GM10266 (cell line): Measurements from ENCODE around the gene ABLIM1.

Source experiments
- DNase-seq: peaks from one replicate; pipeline ENCODE4 v3.0.0; 2012; ENCODE audit errors: extremely low spot score
- TF ChIP-seq, protein P1 (sequence below): IDR thresholded peaks from 2 replicates; pipeline ENCODE4 v1.5.1; 2012; ENCODE audit warnings: mild to moderate bottlenecking, low read depth; ENCODE audit not compliant: control insufficient read depth, insufficient read depth; ENCODE audit errors: missing control alignments

The ABLIM1 gene

GRCh38 chr10:114541081-114541796 is 116.8 kb downstream of the ABLIM1 start:
- TF ChIP-seq, protein P1, sequence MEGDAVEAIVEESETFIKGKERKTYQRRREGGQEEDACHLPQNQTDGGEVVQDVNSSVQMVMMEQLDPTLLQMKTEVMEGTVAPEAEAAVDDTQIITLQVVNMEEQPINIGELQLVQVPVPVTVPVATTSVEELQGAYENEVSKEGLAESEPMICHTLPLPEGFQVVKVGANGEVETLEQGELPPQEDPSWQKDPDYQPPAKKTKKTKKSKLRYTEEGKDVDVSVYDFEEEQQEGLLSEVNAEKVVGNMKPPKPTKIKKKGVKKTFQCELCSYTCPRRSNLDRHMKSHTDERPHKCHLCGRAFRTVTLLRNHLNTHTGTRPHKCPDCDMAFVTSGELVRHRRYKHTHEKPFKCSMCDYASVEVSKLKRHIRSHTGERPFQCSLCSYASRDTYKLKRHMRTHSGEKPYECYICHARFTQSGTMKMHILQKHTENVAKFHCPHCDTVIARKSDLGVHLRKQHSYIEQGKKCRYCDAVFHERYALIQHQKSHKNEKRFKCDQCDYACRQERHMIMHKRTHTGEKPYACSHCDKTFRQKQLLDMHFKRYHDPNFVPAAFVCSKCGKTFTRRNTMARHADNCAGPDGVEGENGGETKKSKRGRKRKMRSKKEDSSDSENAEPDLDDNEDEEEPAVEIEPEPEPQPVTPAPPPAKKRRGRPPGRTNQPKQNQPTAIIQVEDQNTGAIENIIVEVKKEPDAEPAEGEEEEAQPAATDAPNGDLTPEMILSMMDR, result no peak
- peak; percentile 55 for DNase-seq

- DNase-seq, result no peak
- TF ChIP-seq, protein P1, result no peak
Measured at GRCh38 chr10:114540236-114540635, 117.8 kb downstream of the ABLIM1 start.

DNA sequence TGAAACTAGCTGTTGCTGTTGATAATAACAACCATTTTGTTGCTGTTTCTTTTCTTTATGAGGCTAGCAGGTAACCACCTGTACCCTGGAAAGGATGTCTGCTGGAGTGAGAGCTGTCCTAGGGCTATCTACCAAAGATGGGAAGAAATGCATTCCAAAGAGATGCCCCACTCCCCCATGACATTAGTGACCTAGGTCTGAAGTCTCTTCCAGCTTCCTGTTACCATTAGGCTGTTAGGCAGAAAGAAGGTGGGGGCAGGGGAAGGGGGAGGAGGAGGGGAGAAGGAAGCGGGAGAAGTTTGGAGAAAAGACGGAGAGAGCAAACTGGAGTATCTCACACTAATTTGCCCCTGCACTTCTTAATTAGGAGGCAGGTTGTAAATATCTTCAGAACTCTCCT is 118.5 kb downstream of the ABLIM1 start:
- TF ChIP-seq, protein P1, result no peak
- DNase-seq, result no peak

DNA sequence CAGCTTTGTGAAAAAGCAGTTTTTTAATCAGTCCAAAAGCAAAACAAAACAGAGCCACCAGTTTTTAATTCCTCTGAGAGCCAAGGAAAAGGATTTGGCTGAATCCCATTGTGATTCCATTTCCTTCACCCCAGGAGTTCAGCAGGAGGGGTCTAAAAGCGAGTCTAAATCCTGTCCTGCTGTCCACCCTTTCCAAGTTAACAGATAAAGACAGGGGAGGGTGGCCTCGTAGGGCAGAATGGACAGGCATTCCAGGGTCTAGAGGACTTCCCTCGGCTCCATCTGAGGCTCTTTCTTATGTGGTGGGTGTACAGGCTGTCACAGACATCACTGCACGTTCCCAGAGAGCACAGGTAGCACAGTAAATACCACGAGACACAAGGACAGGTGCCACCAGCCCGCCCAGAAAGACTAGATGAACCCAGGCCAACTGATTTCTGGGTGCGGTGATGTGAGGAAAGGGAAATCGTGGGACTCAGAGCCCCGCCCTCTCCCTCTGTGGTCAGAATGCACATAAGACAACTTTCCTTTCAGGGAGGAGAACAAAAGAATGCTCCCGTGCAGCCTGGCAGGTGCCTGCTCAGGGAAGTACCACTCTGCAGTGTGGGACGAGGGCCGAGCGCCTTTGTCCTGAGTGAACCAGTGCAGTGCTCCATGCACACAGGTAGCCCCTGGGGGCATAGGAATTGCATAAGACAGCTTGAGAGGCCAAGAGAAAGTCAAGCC is 119.7 kb downstream of the ABLIM1 start:
- no peak for DNase-seq

DNA sequence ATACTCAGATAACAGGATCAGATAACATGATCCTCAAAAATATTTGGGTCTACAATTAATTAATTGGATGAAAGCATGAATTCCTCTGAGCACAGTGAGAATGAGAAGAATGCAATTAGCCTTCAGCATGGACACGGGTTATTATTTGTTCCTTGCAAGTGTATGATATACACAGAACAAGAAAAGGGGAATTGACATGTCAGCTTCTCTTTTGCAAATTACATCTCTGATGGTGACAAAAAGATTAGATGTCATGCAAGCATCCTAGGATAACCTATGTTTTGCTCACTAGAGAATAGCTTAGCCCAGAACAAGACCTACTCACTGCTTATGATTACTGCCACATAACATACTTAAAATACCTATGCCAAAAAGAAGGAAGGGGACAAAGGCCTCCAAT is 120.3 kb downstream of the ABLIM1 start:
- TF ChIP-seq, protein P1, result no peak

More for the DNA sequence above, 119.7 kb downstream of the ABLIM1 start:
- TF ChIP-seq, protein P1, result no peak

DNA sequence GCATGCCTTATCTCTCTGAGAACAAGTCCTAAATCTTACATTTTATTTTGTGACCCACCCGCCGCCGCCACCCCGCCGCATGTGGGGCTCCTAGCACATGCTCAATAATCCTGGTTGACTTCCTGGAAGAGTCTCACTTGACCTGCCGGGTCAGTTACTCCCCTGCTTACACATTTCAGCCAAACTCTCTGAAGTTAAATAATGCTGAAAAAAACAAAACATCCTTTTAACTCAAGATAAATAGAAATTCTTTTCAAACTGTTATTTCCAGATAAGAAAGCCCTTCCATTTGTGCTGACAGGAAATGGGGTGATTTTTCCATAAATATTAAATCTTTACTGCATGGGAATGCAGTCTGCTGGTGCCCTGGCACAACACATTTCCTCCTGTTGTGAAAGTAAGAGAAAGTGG is 123.5 kb downstream of the ABLIM1 start:
- no peak for DNase-seq
- TF ChIP-seq, protein P1, result no peak

More for the DNA sequence above, 120.3 kb downstream of the ABLIM1 start:
- no peak for DNase-seq

DNA sequence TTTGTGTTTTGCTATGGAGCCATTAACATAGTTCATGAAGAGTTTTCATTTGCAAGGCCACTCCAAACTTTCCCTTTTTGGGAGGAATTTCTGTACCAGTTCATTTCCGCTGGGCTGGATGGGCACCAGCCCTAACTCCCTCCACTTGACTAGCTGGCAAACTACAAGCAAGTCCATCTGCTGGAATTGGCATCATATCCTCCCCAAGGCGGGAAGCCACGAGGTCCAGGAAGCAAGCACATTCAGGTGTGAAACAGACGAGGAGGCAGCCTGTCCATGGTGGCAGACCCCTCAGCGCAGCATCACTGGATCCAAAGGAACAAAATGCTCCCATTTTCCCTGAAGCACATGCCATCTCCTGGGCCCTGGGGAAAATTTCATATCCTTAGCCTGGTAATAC is 125.8 kb downstream of the ABLIM1 start:
- TF ChIP-seq, protein P1, result no peak
- DNase-seq, result no peak
